CD4-positive, alpha-beta T cell treated with Interleukin-2 at 100 ng/mL for 4 hours (primary cell): Measurements from ENCODE around the gene CERCAM.
"Not testable (repeated sequence)": the region's sequence is repeated elsewhere in the genome, so short reads cannot be mapped to it uniquely, and the experiment has no call there.

ENCODE experiments used
- DNase-seq: peaks from one replicate; pipeline ENCODE4 v3.0.0-alpha.2; 2020; ENCODE audit warnings: low spot score

Gene CERCAM

DNA sequence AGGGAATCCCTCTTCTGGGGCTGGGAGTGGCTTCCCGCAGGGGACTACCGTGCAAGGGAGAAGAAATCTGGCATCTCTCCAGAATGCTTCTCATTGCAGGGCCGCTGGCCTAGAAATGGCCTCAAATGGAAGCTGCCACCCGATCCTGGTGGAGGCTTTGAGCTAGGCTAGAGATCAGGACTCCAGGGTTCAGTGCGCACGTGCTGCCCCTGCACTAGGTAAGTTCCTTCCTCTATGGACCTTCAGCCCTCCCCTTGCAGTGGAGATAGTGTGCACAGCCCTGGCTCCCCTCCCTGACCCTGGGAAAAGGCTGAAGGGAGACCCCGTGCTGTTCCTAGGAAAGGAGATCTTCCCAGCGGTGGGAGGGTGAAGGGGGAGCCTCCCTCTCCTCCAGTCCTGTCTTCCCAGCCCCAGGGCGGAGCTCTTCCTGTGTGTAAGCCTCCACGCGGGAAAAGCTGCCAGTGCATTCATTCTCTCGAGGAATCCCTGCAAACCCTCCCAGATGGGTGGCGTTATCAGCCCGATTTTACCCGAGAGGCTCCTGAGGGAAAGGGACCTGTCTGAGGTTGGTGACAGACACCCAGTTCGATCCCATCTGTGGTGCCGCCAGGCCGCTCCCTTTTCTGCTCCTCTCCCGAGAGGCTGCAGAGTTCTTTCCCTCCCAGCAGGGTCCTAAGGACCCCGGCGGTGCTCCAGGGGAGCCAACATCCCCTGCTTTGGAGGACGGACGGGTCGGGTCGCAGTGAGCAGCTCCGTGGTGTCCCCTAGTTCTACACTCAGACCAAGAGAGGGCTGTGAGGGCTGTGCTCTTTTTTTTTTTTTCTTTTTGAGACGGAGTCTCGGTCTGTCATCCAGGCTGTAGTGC lies 1.4 kb upstream of the CERCAM start:
- no peak for DNase-seq

DNA sequence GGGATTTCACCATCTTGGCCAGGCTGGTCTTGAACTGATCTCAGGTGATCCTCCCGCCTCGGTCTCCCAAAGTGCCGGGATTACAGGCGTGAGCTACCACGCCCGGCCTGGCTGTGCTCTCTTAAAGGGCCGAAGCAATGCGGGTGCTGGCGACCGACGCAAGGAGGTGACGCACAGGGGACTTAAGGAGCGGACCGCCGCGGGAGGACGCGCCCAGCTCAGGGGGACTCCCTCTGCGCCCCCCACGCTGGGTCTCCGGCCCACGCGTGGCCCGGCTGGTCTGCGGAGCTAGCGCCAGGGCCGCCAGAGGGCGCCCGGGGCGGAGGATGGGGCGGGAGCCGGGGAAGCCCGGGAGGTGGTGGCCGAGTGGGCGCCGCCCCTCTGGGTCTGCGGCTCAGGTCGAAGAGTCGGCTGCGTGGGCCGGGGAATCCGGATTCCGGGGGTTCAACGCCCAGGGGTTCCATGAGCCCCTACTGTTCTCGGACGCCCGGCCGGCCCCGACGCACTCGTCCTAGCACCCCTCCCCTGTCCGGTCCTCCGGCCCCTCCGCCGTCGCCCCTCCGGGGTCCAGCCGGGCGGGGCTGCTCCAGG lies 502 bp upstream of the CERCAM start:
- peak; percentile 60 for DNase-seq

GRCh38 chr9:128421482-128421996 lies 882 bp downstream of the CERCAM start:
- no peak for DNase-seq

- not testable (repeated sequence) for DNase-seq
These were observed 1.5 kb downstream of the CERCAM start for GRCh38 chr9:128422022-128422782.

GRCh38 chr9:128422783-128423150 lies 2.1 kb downstream of the CERCAM start:
- DNase-seq = no peak

DNA sequence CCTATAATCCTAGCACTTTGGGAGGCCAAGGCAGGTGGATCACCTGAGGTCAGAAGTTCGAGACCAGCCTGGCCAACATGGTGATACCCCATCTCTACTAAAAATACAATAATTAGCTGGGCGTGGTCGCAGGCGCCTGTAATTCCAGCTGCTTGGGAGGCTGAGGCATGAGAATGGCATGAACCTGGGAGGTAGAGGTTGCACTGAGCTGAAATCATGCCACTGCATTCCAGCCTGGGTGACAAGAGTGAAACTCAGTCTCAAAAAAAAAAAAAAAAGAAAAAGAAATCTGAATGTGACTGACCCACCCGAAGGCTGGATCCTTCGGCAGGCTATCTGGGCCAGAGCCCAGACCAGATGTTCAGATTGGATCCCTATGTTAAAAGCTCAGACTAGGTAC lies 2.7 kb downstream of the CERCAM start:
- DNase-seq = not testable (repeated sequence)

- no peak for DNase-seq
These were observed 3.7 kb downstream of the CERCAM start for GRCh38 chr9:128424268-128424780.

DNA sequence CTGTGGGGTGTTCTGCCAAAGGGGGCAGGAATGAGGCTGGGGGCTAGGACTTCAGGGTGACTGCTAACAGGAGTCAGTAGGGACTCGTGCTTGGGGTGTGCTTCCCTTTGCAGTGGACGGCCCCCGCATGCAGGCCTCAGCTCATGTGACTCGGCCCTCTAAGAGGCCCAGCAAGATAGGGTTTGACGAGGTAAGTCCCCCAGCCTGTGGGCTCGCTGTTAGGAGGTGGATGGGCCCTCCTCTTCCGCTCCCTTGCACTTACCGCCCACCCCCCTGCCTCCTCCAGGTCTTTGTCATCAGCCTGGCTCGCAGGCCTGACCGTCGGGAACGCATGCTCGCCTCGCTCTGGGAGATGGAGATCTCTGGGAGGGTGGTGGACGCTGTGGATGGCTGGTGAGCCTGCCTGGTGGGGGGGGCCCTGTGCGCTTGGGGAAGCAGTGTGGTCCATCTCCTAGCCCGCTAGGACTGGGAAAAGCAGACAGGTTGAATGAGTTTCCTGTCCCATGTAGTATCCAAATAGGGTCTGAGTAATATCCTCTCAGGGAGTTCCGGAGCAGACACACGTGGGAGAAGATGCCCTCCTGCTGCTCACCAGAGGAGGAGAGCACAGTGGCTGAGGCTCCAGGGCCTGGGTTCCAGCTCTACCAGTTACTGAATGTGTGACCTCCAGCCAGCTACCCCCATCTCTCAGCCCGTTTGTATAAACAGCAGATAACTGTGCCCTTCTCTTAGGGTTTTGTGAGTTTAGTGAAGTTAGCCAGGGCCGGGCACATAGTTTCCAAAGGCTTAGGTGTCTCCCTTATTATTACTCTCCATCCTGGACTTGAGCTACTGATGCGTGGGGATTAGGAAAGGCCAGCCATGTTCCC lies 8.2 kb downstream of the CERCAM start:
- no peak for DNase-seq

- DNase-seq = no peak
These were observed 8.9 kb downstream of the CERCAM start for GRCh38 chr9:128429513-128430086.

DNA sequence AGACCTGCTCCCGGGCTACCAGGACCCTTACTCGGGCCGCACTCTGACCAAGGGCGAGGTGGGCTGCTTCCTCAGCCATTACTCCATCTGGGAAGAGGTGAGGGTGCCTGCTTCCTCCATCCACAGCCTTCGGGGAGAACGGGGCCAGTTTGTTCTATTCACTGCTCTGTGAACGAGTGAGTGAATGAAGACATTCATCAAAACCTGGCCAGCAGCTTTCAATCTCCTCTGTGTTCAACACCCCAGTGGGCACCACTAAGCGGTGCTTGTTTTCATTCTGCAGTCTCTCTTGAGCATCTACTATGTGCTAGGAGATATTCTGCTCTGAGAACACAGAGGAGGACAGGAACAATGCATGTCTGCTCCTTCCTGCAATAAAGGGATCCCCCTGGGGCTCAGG lies 10.6 kb downstream of the CERCAM start:
- DNase-seq = no peak

DNA sequence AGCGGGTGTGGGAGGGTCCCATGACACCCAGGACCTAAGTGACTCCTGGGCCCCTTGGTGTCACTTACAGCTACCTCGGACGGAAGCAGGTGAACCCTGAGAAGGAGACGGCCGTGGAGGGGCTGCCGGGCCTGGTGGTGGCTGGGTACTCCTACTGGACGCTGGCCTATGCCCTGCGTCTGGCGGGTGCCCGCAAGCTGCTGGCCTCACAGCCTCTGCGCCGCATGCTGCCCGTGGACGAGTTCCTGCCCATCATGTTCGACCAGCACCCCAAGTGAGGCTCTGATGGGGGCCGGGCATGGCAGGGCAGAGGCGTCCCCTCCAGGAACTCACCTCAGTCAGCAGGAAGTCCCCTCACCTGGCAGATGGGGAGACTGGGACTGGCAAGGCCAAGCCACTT lies 13.7 kb downstream of the CERCAM start:
- DNase-seq = no peak

DNA sequence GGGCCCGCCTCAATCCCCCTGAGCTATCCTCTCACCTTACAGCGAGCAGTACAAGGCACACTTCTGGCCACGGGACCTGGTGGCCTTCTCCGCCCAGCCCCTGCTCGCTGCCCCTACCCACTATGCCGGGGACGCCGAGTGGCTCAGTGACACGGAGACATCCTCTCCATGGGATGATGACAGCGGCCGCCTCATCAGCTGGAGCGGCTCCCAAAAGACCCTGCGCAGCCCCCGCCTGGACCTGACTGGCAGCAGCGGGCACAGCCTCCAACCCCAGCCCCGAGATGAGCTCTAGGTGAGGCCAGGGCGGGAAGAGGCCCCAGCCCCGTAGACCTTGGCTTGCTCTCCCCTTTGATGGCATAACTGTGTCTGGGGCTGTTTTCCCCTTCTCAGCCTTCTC lies 15.0 kb downstream of the CERCAM start:
- no peak for DNase-seq

- peak; percentile 79 for DNase-seq
These were observed 17.9 kb downstream of the CERCAM start for GRCh38 chr9:128438343-128439109.

GRCh38 chr9:128439273-128439672 lies 18.6 kb downstream of the CERCAM start:
- no peak for DNase-seq

DNA sequence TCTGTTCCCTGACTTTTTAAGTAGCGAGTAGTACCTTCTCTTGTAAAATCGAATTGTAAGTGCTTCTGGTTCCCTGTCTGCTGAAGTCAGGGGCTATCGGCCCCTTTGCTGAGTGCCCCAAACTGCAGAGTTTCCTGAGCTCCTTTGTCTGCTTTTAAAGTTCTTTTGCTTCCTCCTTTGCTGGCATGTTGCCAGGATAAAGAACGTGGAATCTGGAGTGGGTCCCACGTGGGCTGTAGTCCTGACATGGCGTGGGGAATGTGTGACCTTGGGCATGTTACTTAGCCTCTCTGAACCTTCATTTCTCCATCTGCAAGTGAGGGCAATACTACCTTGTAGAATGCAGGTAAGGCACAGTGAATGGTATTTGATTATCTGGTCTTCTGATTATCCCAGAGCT lies 21.5 kb downstream of the CERCAM start:
- no peak for DNase-seq

DNA sequence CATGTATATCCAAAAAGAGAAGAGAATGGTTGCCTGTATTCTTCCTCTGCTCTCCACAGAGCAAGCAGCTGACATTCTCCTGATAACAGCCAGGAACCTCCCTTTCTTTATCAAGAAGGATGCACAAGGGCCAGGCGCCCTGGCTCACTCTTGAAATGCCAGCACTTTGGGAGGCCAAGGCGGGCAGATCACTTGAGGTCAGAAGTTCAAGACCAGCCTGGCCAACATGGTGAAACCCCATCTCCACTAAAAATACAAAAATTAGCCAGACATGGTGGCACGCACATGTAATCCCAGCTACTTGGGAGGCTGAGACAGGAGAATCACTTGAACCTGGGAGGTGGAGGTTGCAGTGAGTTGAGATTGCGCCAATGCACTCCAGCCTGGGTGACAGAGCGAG lies 25.8 kb downstream of the CERCAM start:
- DNase-seq = not testable (repeated sequence)

- DNase-seq = no peak
These were observed 28.1 kb downstream of the CERCAM start for GRCh38 chr9:128448746-128449145.

DNA sequence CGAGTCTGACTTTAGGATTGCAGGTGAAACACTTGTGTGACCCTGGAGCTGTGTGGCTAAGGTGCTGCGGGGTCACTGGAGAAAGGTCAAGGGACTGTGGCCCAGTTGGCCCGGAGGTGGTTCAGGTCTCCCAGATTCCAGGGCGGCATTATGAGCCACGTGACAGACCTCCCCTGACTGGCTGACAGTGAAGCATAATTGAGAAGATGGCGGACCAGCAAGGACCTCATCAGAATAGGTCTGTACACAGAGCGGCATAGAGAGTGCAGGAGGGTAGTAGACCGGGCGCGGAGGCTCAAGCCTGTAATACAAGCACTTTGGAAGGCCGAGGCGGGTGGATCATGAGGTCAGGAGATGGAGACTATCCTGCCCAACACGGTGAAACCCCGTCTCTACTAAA lies 34.3 kb downstream of the CERCAM start:
- no peak for DNase-seq

- peak; percentile 98 for DNase-seq
These were observed 35.4 kb downstream of the CERCAM start, which contains the start of gene ODF2 for GRCh38 chr9:128455849-128456612. Gene ODF2, plus strand, starts transcription at chr9:128456006. Its CDS starts 86 bp downstream, at chr9:128456092.
